ENCODE results near the gene SEC22C.

The SEC22C gene

DNA sequence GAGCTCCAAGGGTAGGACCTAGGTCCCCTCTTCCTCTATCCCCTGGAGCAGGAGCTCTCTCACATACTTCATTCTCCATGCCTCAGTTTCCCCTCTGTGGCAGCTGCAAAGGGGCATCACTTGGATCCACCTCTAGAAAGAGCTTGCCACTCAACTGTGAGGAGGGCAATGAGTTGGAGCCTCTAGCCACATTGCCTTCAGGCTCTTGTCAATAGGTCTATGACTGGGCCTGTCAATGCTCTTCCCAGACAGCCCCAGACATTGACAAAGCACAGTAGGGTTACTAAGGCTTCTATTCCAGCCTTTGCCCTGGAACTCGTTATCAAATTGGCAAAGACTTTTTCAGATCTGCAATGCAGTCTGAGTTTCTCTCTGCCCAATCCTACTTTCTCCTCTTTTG lies 83.7 kb downstream of the SEC22C start:
- no peak for DNase-seq (ENCODE audit: low read depth in 2 of 2)
